ENCODE results near the gene PAXIP1. TPM values are rescaled to one million over a fixed set of nuclear protein-coding genes. Genes with fewer than 3 reads are reported as not detected.

The PAXIP1 gene
- total and polyA plus RNA-seq, 5 donors = 5.3 to 7.8 (median 7.4) TPM

DNA sequence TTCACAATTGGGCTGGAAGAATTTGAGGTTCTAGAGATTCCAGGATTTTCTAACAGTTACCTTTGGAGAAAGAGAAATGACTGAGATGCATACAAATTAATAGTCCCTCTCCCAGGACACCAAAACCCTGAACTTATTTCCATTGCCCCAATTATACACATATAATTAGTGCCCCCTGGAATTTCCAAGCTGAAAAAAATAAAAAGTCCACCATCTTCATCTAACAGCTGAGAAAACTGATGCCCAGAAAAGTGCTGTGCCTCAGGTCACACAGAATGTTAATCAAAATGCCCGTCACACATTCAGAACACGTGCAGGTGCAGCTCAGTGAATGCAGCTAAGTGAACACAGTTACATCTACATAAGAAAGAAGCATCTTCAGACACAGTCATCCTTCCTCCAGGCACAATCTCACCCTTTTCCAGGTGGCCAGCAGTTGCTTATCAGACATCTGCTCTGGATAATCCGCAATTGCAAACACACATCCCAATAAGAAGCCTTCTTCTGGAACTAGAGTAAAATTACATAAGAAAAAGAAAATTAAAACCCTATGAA lies 35.4 kb downstream of the PAXIP1 start:
- no peak overlapping the region for H3K27ac ChIP-seq (ENCODE audit: low read length)
- DNase-seq (no peak), ATAC-seq (no peak)
- no peaks in the 10 kb centered on the region for H3K27me3 ChIP-seq (ENCODE audit: control insufficient read depth, insufficient read depth)
- H3K4me3 ChIP-seq (ENCODE audit: low read length) = no peak overlapping the region
- no peaks in the 10 kb centered on the region for H3K9me3 ChIP-seq (ENCODE audit: control insufficient read depth, low read length)
- intact Hi-C loops (cut with DNase I) = no loop called here
- no peaks in the 10 kb centered on the region for H3K4me1 ChIP-seq (ENCODE audit: control insufficient read depth, insufficient read depth, low read length)
- WGBS = 95% methylated on average over 3 of the region's 3 CpGs

DNA sequence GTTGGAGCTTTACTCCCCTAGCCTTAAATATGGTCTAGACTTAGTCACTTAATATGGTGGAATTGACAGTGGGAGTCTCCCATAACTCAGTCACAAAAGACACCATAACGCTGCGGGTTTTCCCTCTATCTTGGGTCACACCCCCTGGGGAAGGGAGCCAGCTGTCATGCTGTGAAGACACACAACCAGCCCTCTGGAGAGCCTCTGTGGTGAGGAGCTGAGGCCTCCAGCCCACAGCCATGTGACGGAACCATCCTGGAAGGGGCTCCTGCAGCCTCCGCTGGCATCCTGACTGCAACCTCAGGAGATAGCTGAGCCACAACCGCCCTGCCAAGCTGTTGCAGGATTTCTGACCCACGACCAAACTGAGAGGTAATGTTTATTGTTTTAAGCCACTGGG lies 37.9 kb downstream of the PAXIP1 start:
- DNase-seq = no peak
- Histone ChIP-seq H3K4me1 (ENCODE audit: control insufficient read depth, insufficient read depth, low read length) (no peaks in the 10 kb centered on the region), H3K4me3 (ENCODE audit: low read length) (no peak overlapping the region), H3K27me3 (ENCODE audit: control insufficient read depth, insufficient read depth) (no peaks in the 10 kb centered on the region), H3K9me3 (ENCODE audit: control insufficient read depth, low read length) (no peaks in the 10 kb centered on the region), H3K27ac (ENCODE audit: low read length) (no peak overlapping the region)
- intact Hi-C loops (cut with DNase I) = no loop called here
- ATAC-seq = no peak
- 79% methylated on average over 6 of the region's 6 CpGs for WGBS

DNA sequence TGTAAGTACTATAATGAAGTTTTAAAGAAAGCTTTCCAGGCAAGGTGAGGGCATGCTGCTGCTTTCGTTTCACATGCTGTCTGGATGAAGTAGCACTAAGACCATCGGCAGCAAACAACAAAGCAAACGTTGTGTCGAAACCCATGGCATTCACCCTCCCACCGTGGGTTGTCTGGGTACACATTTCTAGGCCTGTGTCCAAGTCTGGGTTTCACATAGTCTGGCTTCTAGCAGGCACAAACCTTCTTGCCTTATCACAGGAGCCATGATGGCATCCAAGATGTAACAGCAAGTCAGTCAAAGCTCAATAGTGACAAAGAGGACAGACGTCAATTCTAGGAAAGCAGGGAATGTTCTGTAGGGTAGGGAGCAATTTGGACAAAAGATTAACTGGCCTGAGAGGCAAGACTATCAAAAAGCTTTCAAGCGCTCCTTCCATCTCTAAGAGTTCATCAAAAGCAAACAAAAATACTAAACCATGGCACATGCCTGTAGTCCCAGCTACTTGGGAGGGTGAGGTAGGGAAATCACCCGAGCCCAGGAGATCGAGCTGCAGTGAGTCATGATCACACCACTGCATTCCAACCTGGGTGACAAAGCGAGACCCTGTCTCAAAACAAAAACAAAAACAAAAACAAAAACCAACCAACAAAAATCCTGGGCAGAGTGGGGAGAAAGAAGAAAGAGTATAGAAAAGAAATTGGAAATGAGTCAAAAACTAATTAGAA lies 42.7 kb downstream of the PAXIP1 start:
- intact Hi-C loops (cut with DNase I) = no loop called here
- no peak overlapping the region for H3K4me3 ChIP-seq (ENCODE audit: low read length)
- 90% methylated on average over 10 of the region's 10 CpGs for WGBS
- ATAC-seq (no peak), DNase-seq (no peak)
- no peaks in the 10 kb centered on the region for H3K9me3 ChIP-seq (ENCODE audit: control insufficient read depth, low read length)
- H3K4me1 ChIP-seq (ENCODE audit: control insufficient read depth, insufficient read depth, low read length) = no peaks in the 10 kb centered on the region
- no peak overlapping the region for H3K27ac ChIP-seq (ENCODE audit: low read length)
- no peaks in the 10 kb centered on the region for H3K27me3 ChIP-seq (ENCODE audit: control insufficient read depth, insufficient read depth)

DNA sequence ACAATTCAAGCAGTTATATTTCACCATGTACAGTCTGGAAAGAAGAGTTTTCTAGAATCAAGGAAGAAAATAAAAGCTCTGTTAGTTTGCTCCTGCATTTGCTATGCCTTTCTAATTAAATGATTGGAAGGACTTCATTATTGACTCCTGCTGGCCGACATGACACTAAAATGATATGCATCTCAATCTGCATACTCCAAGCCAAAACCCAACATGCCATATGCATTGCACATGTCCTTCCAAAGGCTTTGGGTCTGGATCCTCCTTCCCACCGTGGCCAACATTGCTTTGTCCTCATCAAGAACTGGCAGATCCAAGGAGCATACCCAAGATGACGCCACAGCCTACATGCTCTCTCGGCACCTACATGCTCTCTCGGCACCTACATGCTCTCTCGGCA lies 46.5 kb downstream of the PAXIP1 start:
- H3K4me1 ChIP-seq (ENCODE audit: control insufficient read depth, insufficient read depth, low read length) = no peaks in the 10 kb centered on the region
- ATAC-seq = no peak
- no peaks in the 10 kb centered on the region for H3K9me3 ChIP-seq (ENCODE audit: control insufficient read depth, low read length)
- H3K27me3 ChIP-seq (ENCODE audit: control insufficient read depth, insufficient read depth) = no peaks in the 10 kb centered on the region
- H3K4me3 ChIP-seq (ENCODE audit: low read length) = no peak overlapping the region
- intact Hi-C loops (cut with DNase I) = no loop called here
- 97% methylated on average over 6 of the region's 6 CpGs for WGBS
- DNase-seq = no peak
- no peak overlapping the region for H3K27ac ChIP-seq (ENCODE audit: low read length)

DNA sequence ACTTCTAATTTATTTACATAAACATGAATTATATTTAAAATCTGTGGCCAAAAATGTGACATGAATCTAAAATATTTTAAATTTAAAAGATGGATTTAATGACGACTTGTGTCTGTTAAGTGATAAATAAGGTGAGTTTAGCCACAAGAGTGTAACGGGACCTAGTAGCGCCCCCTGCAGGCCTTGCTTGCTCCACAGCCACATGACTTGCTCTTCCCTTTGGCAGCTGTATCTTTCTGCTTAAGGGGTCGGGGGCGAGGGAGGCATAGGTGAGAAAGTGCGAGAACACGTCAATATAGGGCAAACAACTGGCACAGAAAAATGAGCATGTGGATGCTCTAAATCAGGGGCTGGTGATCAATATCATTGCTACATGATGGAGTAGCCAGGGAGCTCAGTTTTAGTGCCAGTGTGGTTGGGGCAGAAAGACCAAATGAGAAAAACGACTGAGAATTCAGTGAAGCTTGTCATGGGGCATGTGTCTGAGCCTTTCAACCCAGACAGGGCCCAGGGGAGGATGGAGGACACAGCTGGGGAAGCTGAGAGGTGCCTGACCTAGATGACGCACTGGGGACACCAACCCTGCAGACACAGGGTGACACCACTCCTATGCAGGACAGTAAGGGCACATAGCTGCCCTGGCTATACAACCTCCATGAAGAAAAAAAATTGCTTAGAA lies 49.8 kb downstream of the PAXIP1 start:
- intact Hi-C loops (cut with DNase I) = no loop called here
- DNase-seq (peak; percentile 61 to 81 (median 78)), ATAC-seq (peak in 1 of 2 donors; percentile 53)
- Histone ChIP-seq H3K4me1 (ENCODE audit: control insufficient read depth, insufficient read depth, low read length) (no peaks in the 10 kb centered on the region), H3K9me3 (ENCODE audit: control insufficient read depth, low read length) (no peaks in the 10 kb centered on the region), H3K27me3 (ENCODE audit: control insufficient read depth, insufficient read depth) (no peaks in the 10 kb centered on the region), H3K27ac (ENCODE audit: low read length) (no peak overlapping the region), H3K4me3 (ENCODE audit: low read length) (no peak overlapping the region)
- 61% methylated on average over 9 of the region's 9 CpGs for WGBS

DNA sequence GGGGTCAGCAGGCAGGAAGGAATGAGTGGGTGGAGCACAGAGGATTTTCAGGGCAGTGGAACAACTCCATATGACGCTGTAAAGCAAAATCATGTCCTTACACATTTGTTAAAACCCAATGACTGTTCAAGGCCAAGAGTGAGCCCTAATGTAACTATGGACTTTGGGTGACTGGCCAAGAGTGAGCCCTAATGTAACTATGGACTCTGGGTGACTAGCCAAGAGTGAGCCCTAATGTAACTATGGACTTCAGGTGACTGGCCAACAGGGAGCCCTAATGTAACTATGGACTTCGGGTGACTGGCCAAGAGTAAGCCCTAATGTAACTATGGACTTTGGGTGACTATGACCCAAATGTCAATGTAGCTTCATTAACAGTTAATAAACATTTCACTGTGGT lies 52.0 kb downstream of the PAXIP1 start:
- ATAC-seq (no peak), DNase-seq (no peak)
- H3K4me1 ChIP-seq (ENCODE audit: control insufficient read depth, insufficient read depth, low read length) = no peaks in the 10 kb centered on the region
- WGBS = 92% methylated on average over 2 of the region's 2 CpGs
- H3K9me3 ChIP-seq (ENCODE audit: control insufficient read depth, low read length) = no peaks in the 10 kb centered on the region
- no peak overlapping the region for H3K4me3 ChIP-seq (ENCODE audit: low read length)
- intact Hi-C loops (cut with DNase I) = no loop called here
- H3K27ac ChIP-seq (ENCODE audit: low read length) = no peak overlapping the region
- no peaks in the 10 kb centered on the region for H3K27me3 ChIP-seq (ENCODE audit: control insufficient read depth, insufficient read depth)

DNA sequence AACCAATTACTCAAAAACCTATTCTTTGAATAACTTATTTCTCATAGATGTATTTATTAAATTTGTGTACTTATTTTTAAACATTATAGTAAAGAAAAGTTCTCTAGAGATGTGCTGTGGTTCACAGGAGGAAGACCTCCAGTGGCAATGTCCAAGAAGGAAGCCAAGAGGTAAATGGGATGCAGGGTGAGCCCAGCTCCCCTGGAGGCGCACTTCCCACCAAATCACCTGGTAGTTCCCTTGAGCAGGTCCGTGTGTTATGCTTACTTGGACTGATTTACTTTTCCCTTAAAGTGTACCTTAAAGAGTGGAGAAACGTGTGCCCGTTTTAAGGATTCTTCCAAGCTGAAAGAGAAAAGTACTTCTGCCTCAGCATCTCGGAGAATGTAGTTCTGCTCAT lies 55.3 kb downstream of the PAXIP1 start:
- H3K9me3 ChIP-seq (ENCODE audit: control insufficient read depth, low read length) = no peaks in the 10 kb centered on the region
- intact Hi-C loops (cut with DNase I) = no loop called here
- H3K27ac ChIP-seq (ENCODE audit: low read length) = no peak overlapping the region
- H3K27me3 ChIP-seq (ENCODE audit: control insufficient read depth, insufficient read depth) = no peaks in the 10 kb centered on the region
- 88% methylated on average over 5 of the region's 5 CpGs for WGBS
- no peak for ATAC-seq
- H3K4me1 ChIP-seq (ENCODE audit: control insufficient read depth, insufficient read depth, low read length) = no peaks in the 10 kb centered on the region
- DNase-seq = no peak
- H3K4me3 ChIP-seq (ENCODE audit: low read length) = no peak overlapping the region

DNA sequence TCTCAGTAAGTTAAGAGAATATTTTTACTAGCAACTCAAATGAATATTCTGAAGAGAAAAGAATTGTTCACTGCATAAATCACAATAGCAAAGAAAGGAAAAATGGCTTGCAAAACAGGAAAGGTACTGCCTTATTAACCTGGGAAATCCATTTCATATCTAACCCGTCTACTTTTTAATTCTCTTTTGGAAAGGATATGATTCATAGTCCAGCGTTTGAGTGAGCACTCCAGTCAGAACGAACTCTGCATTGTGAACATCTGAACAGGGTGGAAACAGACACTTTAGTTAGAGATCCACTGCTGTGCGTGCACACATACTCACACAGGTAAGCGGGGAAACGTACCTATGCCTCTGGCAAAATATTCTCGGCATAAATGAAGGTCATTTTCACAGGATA lies 56.8 kb downstream of the PAXIP1 start:
- no peak for ATAC-seq
- DNase-seq = no peak
- WGBS = 86% methylated on average over 7 of the region's 7 CpGs
- intact Hi-C loops (cut with DNase I) = no loop called here
- Histone ChIP-seq H3K4me1 (ENCODE audit: control insufficient read depth, insufficient read depth, low read length) (no peaks in the 10 kb centered on the region), H3K9me3 (ENCODE audit: control insufficient read depth, low read length) (no peaks in the 10 kb centered on the region), H3K27ac (ENCODE audit: low read length) (no peak overlapping the region), H3K4me3 (ENCODE audit: low read length) (no peak overlapping the region), H3K27me3 (ENCODE audit: control insufficient read depth, insufficient read depth) (no peaks in the 10 kb centered on the region)

DNA sequence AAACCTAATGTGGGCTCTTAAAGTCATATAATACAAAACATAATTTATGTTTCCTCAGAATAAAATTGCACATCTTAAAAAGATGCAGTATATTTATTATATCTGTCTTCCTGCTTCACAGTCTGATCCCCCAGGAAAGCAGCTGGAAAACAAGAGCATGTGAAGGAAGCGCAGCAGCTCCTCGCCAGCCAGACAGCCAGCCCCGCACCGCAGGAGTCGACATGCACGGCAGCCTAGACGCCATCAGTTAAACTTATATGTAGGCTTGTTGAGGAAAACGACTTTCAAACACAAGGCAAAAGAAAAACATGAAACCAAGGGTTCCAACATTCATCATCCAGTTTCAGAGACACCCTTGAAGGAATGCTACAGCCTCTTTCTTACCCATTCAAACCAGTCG lies 59.0 kb downstream of the PAXIP1 start:
- 87% methylated on average over 9 of the region's 9 CpGs for WGBS
- ATAC-seq = no peak
- DNase-seq = no peak
- Histone ChIP-seq H3K4me1 (ENCODE audit: control insufficient read depth, insufficient read depth, low read length) (no peaks in the 10 kb centered on the region), H3K4me3 (ENCODE audit: low read length) (no peak overlapping the region), H3K27me3 (ENCODE audit: control insufficient read depth, insufficient read depth) (no peaks in the 10 kb centered on the region), H3K9me3 (ENCODE audit: control insufficient read depth, low read length) (no peaks in the 10 kb centered on the region), H3K27ac (ENCODE audit: low read length) (no peak overlapping the region)
- intact Hi-C loops (cut with DNase I) = no loop called here

DNA sequence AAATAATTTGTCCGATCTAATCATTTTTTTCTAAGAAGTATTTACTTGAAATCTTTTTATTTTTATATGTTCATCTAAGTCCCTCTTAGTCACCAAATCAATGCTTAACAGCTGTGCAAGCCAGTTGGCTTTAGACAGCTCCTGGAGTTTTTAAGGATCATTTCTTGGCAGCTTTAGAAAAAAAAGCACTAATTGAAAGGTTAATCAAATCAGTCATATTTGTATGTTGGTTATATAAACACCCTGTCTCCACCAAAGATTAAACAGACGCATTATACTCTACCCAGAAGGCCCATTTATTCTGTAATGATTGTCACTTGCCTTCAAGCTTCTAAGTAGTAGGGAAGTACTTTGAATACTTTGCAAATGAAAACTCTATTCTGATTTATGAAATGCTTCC lies 60.2 kb downstream of the PAXIP1 start:
- intact Hi-C loops (cut with DNase I) = no loop called here
- H3K27ac ChIP-seq (ENCODE audit: low read length) = no peak overlapping the region
- H3K4me3 ChIP-seq (ENCODE audit: low read length) = no peak overlapping the region
- no peak for DNase-seq
- H3K27me3 ChIP-seq (ENCODE audit: control insufficient read depth, insufficient read depth) = no peaks in the 10 kb centered on the region
- ATAC-seq = no peak
- no peaks in the 10 kb centered on the region for H3K4me1 ChIP-seq (ENCODE audit: control insufficient read depth, insufficient read depth, low read length)
- H3K9me3 ChIP-seq (ENCODE audit: control insufficient read depth, low read length) = no peaks in the 10 kb centered on the region
- WGBS = 87% methylated on average over 2 of the region's 2 CpGs

DNA sequence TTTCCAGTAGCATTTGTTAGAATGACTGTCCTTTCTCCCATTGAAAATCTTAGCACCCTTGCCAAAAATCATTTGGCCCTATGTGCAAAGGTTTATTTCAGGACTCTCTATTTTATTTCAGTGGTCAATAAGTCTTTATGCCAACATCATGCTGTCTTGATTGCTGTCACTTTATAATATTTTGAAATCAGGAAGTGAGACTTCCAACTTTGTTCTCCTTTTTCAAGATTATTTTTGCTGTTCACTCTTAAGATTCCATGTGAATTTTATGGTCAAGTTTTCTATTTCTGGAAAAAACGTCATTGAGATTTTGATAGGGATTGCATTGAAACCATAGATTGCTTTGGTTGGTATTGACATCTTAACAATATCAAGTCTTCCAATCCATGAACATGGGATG lies 65.1 kb downstream of the PAXIP1 start:
- 72% methylated on average over 1 of the region's 1 CpG for WGBS
- Histone ChIP-seq H3K4me3 (ENCODE audit: low read length) (no peak overlapping the region), H3K27me3 (ENCODE audit: control insufficient read depth, insufficient read depth) (no peaks in the 10 kb centered on the region), H3K9me3 (ENCODE audit: control insufficient read depth, low read length) (no peaks in the 10 kb centered on the region), H3K4me1 (ENCODE audit: control insufficient read depth, insufficient read depth, low read length) (no peaks in the 10 kb centered on the region), H3K27ac (ENCODE audit: low read length) (no peak overlapping the region)
- intact Hi-C loops (cut with DNase I) = no loop called here
- DNase-seq (no peak), ATAC-seq (no peak)

Measured in right cardiac atrium (tissue), 5 donors.